ENCODE measurements around the gene SECISBP2L. TPM values are rescaled to one million over a fixed set of nuclear protein-coding genes. Genes with fewer than 3 reads are reported as not detected.

The SECISBP2L gene
- total RNA-seq, 1 donor from 2014 or later, result 9.7 TPM

GRCh38 chr15:49066372-49066771 lies 20.1 kb upstream of the SECISBP2L start:
- H3K27me3 ChIP-seq, result no peaks in the 10 kb centered on the region
- intact Hi-C loops (cut with DNase I), result no loop called here
- no peaks in the 10 kb centered on the region for H3K36me3 ChIP-seq
- H3K4me3 ChIP-seq, result no peak overlapping the region
- no peak overlapping the region for H3K27ac ChIP-seq
- H3K4me1 ChIP-seq, result no peaks in the 10 kb centered on the region
- no peaks in the 10 kb centered on the region for H3K9me3 ChIP-seq
- TF ChIP-seq, protein P1, sequence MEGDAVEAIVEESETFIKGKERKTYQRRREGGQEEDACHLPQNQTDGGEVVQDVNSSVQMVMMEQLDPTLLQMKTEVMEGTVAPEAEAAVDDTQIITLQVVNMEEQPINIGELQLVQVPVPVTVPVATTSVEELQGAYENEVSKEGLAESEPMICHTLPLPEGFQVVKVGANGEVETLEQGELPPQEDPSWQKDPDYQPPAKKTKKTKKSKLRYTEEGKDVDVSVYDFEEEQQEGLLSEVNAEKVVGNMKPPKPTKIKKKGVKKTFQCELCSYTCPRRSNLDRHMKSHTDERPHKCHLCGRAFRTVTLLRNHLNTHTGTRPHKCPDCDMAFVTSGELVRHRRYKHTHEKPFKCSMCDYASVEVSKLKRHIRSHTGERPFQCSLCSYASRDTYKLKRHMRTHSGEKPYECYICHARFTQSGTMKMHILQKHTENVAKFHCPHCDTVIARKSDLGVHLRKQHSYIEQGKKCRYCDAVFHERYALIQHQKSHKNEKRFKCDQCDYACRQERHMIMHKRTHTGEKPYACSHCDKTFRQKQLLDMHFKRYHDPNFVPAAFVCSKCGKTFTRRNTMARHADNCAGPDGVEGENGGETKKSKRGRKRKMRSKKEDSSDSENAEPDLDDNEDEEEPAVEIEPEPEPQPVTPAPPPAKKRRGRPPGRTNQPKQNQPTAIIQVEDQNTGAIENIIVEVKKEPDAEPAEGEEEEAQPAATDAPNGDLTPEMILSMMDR (IDR thresholded peaks at IDR 0.05), result no peak
- no peak for DNase-seq (ENCODE audit: low spot score in 2 of 2)

DNA sequence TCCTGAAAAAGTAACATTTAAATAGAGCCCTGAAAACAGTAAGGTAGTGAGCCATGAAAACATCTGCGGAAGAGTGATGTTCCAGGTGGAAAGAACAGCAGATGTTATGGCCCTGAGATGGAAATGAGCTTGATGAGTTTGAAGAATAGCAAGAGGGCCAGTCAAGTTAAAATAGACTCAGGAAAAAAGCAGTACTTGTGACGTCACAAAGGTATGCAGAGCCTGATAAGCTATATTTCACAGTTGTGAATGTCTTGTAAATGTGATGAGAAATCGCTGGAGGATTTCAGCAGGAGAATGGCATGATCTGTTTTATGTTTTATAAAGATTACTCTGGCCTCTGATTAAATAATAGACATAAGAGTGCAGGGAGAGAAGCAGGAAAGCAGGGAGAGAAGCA lies 18.6 kb upstream of the SECISBP2L start:
- no peaks in the 10 kb centered on the region for H3K9me3 ChIP-seq
- H3K27me3 ChIP-seq, result no peaks in the 10 kb centered on the region
- H3K4me1 ChIP-seq, result no peaks in the 10 kb centered on the region
- TF ChIP-seq, protein P1 (IDR thresholded peaks at IDR 0.05), result no peak
- no peak overlapping the region for H3K4me3 ChIP-seq
- H3K36me3 ChIP-seq, result no peaks in the 10 kb centered on the region
- intact Hi-C loops (cut with DNase I), result no loop called here
- H3K27ac ChIP-seq, result no peak overlapping the region
- DNase-seq (ENCODE audit: low spot score in 2 of 2), result no peak

DNA sequence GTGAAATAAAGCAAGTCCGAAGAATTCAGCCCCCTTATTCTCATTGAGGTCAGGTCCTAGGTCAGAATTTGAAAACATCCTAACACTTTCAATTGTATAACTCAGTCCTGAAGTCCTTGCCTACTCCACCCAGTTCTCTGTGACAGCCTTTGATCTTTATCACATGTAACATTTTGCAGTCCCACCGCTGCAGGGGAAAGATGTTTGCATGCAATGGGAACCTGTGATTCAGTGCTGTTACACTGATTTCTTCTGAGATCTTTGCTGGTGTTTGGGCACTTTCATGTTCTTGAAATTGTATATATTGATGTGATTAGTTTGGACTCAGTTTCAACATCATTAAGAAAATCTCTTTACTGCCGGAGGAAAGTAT lies 18.0 kb upstream of the SECISBP2L start:
- Histone ChIP-seq H3K9me3 (no peaks in the 10 kb centered on the region), H3K4me1 (no peaks in the 10 kb centered on the region), H3K36me3 (no peaks in the 10 kb centered on the region), H3K27me3 (no peaks in the 10 kb centered on the region), H3K4me3 (no peak overlapping the region), H3K27ac (no peak overlapping the region)
- no peak for DNase-seq (ENCODE audit: low spot score in 2 of 2)
- TF ChIP-seq, protein P1 (IDR thresholded peaks at IDR 0.05), result no peak
- intact Hi-C loops (cut with DNase I), result no loop called here

- TF ChIP-seq, protein P1 (IDR thresholded peaks at IDR 0.05), result no peak
- H3K4me3 ChIP-seq, result no peak overlapping the region
- no peaks in the 10 kb centered on the region for H3K27me3 ChIP-seq
- no peaks in the 10 kb centered on the region for H3K9me3 ChIP-seq
- DNase-seq (ENCODE audit: low spot score in 2 of 2), result no peak
- intact Hi-C loops (cut with DNase I), result no loop called here
- H3K27ac ChIP-seq, result no peak overlapping the region
- no peaks in the 10 kb centered on the region for H3K4me1 ChIP-seq
- no peaks in the 10 kb centered on the region for H3K36me3 ChIP-seq
Observed at GRCh38 chr15:49063402-49064280, 17.4 kb upstream of the SECISBP2L start.

GRCh38 chr15:49062900-49063299 lies 16.7 kb upstream of the SECISBP2L start:
- no peaks in the 10 kb centered on the region for H3K4me1 ChIP-seq
- no peak overlapping the region for H3K4me3 ChIP-seq
- H3K27ac ChIP-seq, result no peak overlapping the region
- TF ChIP-seq, protein P1 (IDR thresholded peaks at IDR 0.05), result no peak
- intact Hi-C loops (cut with DNase I), result no loop called here
- no peak for DNase-seq (ENCODE audit: low spot score in 2 of 2)
- H3K36me3 ChIP-seq, result no peaks in the 10 kb centered on the region
- no peaks in the 10 kb centered on the region for H3K27me3 ChIP-seq
- no peaks in the 10 kb centered on the region for H3K9me3 ChIP-seq
